ENCODE results near the gene NCKAP5.
"Not testable (repeated sequence)": the region's sequence is repeated elsewhere in the genome, so short reads cannot be mapped to it uniquely, and the experiment has no call there.

Gene NCKAP5

DNA sequence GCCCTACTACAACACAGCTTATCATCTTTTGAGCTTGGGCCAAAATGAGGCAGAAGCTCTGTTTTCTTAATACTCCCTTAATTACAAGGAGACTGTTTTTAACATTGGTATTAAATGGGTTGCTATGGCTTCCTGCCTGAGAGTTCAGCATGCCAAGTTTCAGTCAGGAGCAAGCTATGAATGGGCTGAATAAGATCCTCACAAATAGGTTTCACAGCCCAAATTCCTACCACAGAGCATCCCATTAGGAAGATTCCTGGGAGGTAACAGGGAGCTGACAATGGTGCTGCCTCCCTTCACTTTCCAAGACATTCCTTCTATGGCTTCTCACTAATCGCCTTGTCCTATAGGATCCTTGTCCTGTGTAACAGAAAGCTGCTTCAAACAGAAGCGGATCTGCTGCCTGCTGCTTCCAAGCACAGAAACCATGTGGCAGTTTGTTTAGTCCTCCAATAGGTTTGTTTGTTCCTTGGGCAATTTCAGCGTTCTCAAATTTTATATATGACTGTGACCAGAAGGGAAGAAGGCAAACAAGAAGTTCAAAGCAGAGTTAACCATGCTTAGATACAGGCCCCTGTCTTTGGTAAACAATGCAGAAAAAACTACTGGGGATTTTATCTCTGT, 70.9 kb downstream of the NCKAP5 start:
- no peak for DNase-seq (ENCODE audit: low read depth in 3 of 3)

DNA sequence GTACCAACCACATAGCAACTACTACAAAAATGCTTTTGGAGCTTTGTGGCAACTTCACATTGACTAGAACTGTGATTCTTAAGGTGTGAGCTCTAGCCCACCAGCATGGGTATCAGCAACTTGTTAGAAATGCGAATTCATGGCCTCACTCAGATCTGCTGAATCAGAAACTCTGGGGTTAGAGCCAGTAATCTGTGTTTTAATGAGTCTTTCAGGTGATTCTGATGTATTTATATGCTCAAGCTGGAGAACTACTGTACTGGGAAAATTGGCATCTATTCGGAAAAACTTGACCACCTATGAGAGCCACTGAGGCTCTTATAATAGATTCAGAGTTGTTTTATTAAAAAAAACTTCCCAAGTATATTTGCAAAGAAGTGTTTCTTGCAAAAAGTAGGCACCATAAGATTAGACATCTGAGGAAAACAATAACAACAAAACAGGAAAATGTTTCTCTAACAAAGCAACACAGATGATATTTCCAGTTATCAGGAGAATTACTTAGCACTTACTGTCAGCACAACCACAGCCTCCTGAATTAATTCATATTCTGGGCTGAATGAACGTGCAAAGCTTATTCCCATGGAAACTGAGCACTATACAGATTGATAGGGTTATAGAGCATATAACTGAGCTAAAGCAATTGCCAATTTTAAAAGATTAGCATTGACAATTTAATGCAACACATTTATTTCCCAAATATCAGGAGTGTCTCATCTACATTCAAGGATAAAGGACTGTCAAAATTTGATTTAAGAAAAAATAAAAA, 71.6 kb downstream of the NCKAP5 start:
- DNase-seq (ENCODE audit: low read depth in 3 of 3) = no peak

DNA sequence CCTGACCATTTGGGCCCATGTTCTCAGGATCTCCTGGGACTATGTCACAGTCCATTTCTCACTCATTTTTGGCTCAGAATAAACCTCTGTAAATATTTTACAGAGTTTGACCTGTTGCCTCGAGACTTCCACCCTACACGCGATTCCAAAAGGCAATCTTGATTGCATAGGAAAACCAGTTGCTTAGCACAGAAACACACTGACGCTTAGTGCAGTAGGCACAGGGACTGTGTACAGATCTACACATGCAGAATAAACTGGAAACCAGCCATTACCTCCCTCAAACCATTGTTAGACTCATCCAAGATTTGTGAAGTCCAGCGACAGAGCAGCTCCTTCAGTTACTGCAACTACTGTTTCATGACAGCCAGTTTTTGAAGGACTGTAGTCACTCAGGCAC, 73.0 kb downstream of the NCKAP5 start:
- DNase-seq (ENCODE audit: low read depth in 3 of 3) = no peak

DNA sequence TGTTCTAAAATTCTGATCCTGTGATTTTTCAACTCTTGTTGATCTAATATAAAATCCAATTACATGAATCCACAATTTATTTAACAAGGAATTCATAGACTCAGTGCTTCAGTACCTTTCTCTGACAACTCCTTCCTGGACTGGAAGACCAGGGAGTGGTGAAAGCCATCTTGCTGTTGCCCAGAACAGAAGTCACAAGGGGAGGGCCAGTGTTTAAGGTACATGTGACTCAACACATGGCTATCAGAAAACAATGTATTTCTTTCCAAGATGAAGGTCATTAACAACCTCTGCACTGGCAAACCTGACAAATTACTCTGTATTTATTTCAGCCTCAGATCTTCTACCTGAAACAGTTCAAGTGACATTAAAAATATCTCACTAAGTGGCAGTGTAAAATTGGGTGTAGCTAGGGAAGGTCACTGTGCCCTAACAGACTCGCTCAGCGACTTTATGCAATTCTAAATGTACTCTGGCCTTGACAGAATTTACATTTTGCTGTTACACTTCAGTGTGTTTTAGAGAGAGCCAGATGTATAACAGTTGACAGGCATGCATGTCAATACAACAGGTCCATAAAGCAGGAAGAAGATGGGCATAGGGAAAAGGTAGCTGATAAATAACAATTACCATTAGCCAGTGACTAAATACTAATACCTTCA, 75.4 kb downstream of the NCKAP5 start:
- DNase-seq (ENCODE audit: low read depth in 3 of 3) = no peak

DNA sequence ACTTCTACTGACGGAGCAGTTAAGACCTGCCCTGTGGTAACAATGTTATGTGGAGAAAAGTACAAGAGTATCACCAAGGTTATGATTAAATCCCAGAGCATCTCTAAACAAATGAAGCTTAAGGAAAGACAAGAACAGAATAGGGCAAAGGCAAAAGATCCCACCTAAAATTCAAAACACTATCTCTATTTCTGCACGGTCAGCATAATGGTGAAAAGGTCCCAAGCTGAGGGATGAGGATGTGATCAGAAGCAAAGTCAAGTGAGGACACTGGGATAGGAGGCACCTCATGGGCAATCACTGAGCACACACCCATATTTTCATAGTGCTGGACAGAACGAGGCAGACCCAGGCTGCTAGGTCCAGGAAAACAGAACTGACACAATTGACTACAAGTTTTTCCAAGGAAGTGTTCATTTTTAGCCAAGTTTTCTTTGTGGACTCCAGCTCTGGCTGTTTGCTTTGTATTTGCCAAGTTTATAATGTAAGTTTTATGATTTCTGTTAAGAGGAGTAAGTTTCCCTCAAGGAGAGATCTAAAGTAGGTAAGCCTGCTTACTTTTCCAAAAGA, 77.8 kb downstream of the NCKAP5 start:
- DNase-seq (ENCODE audit: low read depth in 3 of 3) = no peak

DNA sequence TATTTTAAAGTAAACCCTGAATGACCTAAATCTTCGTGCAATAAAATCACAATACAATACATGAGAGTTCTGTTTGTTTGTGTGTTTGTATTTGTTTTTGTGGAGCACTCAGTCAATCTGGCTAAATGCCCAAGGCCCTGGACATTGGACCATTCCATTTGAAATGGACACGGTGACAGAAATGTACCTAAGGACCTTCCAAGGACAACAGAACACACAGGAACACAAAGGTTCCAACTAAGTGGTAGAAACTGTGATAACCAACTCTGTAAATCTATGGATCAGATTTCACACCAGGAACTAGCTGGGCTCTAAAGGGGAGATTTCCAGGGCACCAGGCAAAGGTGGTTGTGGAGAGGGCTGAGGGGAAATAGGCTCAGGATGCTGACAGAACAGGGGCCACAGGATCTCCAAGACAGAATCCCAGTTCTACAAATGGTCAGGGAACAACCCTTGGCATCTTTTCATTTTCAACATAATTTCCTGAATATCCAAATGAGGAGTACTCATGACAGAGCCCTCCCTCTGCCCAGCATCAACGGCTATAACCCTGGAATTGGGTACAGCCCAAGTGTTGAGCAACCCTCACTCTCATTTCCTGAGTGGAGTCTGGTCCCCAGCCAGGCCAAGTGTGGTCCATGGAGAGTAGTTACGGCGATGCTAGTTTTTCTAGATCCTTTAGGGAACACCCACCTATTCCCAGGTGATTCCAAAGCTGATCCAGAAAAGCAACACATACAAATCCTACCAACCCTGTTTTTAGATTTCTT, 78.4 kb downstream of the NCKAP5 start:
- DNase-seq (ENCODE audit: low read depth in 3 of 3) = no peak

DNA sequence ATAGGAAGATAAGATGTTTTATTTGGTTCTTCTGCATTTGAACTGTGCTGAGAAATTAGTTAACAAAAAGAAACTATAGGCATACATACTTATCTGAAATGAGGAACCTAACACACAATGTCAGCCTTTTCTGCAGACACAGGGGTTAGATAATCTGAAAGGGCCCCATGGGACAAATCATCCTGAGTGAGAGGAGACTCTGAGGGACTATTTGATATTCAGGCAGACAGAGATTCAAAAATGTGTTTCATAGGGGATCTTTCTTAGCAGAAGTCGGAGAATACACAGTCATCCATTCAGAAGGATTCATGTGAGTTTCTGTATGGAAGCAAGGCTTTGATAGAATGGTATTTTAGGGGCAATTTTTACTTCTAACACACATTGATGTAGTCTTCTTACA, 79.1 kb downstream of the NCKAP5 start:
- DNase-seq (ENCODE audit: low read depth in 3 of 3) = no peak

DNA sequence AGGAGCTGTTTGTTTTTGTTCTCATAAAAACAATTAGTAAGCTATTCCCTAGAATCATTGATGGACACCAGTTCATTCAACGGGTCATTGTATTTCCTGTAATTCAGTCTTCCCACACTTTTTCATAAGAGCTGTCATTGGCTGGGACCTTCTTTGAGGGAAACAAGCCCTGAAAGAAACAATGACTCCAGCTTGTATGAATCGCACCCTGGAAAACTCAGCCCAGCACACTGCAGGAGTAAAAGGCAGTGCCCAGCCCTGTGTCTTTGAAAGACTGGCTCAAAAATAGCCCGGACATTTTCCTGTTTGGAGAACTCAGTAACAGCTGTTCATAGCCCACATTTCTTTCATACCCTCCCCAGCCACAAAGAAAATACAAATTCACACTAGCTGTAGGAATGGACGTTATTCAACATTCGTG, 81.5 kb downstream of the NCKAP5 start:
- no peak for DNase-seq (ENCODE audit: low read depth in 3 of 3)

DNA sequence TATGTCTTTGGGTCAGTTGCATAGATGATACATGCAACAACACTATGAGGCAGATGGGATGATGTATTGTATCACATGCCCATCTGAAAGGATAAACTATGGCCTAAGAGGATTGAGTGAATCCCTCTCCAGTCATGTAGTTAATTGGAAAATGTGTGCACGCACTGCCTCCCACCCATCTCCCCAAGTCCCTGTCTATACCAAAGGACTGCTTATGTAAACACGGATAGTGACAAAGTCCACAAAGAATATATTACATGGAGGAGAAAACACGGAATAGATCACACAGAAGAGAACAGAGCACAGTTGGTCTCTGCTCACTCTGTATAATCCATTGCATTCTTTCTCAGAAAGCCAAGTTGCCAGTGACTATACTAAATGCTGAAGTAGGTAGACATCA, 82.4 kb downstream of the NCKAP5 start:
- DNase-seq (ENCODE audit: low read depth in 3 of 3) = no peak

DNA sequence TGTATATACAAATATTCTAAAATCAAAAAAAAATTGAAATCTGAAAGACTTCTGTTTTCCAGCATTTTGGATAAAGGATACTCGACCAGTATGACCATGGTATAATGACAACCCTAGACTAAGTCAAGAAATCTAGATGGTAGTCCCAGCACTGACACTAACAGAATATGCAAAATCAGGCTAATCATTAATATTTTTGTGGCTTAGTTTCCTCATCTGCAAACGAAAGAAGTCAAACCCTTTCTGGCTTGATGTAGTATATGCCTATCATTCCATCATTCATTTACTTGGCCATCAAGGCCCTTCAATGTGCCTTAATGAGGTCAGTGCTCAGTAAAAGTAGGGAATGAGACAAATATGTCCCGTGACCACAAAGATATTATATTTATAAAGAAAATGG, 83.5 kb downstream of the NCKAP5 start:
- DNase-seq (ENCODE audit: low read depth in 3 of 3) = no peak

DNA sequence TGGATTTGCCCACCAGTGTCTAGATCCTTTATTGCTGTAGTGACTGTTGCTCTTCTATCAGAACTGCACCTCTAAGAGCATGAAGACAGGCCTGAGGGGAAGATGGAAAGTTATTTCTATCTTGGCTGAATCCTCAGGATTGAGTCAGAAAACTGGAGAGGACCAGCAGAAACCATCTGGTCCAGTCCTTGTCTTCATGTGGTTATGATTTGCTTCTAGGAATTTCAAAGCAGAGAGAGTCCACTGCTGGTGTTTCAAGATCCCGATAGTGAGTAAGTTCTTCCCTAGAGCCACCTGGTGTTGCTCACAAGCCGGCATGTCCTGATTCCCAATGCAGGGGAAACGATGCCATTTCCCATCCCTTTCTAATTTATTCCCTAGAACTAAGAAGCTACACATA, 84.2 kb downstream of the NCKAP5 start:
- DNase-seq (ENCODE audit: low read depth in 3 of 3) = no peak

DNA sequence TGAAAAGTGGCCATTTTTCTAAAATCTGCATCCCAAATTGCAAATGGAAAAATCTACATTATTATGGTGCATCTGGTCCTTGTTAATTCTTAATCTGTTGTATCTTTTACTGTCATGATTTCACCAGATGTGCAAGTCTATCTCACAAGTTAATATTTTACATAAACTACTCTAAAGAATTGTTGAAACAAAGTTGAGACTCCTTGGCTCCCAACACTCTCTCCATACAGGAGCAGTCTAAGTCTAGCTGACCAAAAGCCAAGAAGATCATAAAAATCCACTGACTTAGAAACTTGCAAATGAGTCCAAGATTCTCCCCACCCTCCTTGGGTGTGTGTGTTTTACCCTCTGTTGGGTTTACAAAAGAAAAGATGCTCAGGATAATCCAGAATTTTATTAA, 85.1 kb downstream of the NCKAP5 start:
- no peak for DNase-seq (ENCODE audit: low read depth in 3 of 3)

DNA sequence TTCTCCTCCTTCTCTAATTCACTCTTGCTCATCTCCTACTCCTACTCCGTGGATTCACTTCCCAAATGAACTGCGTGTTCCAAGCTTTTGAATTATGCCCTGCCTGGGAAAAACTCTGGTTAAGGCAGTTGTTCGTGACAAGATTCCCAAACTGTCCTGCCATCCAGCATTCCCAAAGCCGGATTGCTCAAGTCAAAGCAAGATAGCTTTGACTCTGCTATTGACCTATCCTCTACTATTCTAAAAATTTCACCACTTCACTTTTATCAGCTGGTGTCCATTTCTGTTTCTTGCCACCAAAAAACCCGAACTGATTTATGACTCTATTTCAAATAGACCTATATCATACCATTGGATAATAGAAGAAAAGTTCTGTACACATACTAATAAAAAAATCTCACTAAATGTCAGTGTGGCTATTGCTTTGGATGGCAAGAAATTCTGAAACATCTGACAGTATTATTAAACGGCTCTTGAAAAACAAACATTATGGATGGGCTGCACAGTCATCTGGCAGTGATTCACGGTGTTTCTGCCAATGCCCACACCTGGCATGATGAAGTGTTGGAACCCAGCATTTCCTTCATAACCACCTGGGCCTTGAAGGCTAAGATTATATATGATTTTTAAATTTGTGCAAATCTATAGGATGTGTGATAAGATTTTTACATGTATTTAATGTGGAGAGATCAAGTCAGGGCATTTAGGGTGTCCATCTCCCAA, 87.4 kb downstream of the NCKAP5 start:
- no peak for DNase-seq (ENCODE audit: low read depth in 3 of 3)

DNA sequence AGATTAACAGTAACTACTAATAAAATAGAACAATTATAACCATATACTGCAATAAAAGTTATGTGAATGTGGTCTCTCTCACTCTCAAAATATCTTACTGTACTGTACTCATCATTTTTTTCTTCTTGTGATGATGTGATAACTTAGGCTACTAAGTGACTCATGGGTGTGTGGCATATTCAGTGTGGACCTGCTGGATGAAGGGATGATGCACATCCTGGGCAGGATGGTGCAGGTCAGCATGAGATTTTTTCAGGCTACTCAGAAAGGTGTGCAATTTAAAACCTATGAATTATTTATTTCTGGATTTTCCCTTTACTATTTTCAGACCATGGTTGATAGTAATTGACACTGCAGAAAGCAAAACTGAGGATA, 90.7 kb downstream of the NCKAP5 start:
- no peak for DNase-seq (ENCODE audit: low read depth in 3 of 3)

DNA sequence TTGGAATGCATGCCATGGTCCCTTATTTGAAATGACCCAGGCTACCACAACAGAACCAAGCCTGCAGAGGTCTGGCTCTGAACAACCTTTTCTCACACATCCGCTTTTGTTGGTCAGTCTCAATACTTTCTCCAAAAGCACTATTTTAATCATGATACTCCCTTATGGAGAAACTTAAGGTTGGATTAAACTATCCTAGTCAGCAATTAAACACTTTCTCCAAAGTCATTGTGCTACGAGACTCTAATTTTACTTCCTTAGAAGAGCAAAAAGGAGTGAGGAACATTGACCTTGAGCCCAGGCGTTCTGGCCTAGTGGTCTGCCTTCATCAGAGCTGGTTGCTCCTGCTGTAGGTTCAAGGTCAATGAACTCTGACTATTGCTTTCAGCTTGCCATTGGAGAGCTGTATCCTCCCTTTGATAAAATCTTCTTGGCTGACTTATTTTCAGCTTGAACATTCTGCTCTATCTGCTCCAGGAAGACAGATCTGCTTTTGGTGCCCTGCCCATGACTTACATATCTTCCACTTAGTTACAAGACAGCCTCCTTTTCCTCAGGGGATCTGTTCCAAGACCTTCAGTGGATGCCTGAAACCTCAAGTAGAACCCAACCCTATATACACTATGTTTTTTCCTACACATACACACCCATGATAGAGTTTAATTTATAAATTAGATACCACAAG, 91.2 kb downstream of the NCKAP5 start:
- DNase-seq (ENCODE audit: low read depth in 3 of 3) = no peak

DNA sequence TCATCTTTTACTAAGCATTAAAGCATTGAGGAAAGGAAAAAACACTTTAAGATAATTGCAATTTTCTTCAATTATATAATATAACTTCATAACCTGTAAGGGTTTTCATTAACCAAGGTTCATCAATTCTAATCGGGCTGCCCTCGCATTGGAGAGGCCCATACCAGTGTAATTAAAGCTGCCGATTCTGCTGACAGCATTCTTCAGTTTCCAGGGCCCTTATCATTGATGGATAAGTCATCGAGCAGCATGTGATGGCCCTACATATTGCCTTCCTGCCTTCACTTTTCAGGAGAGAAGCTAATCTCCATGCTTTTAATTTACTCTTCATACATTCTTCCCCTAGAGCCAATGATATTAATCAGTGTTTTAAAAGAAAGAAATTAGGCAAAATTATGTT, 92.0 kb downstream of the NCKAP5 start:
- DNase-seq (ENCODE audit: low read depth in 3 of 3) = no peak

DNA sequence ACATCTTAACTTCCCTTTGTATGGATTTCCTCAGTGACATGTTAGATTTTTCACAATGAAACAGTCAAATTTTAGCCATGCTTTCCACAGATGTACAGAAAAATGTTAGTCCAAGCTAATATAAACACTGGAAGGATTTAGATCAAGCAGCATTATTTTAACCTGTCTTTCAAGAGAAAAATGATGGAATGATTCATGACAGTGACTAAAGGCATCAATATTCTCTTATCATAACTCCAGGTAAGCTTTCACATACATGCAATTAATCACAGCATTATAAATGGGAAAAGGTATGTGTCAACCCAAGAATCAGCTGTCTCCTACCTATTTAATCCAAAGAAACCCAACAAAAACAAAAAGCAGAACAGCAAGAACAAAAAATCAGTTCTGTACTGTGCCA, 92.7 kb downstream of the NCKAP5 start:
- DNase-seq (ENCODE audit: low read depth in 3 of 3) = no peak

DNA sequence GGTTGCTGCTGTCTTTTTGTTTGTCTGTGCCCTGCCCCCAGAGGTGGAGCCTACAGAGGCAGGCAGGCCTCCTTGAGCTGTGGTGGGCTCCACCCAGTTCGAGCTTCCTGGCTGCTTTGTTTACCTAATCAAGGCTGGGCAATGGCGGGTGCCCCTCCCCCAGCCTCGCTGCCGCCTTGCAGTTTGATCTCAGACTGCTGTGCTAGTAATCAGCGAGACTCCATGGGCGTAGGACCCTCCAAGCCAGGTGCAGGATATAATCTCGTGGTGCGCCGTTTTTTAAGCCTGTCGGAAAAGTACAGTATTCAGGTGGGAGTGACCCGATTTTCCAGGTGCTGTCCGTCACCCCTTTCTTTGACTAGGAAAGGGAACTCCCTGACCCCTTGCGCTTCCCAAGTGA, 97.8 kb downstream of the NCKAP5 start:
- not testable (repeated sequence) for DNase-seq (ENCODE audit: low read depth in 3 of 3)

DNA sequence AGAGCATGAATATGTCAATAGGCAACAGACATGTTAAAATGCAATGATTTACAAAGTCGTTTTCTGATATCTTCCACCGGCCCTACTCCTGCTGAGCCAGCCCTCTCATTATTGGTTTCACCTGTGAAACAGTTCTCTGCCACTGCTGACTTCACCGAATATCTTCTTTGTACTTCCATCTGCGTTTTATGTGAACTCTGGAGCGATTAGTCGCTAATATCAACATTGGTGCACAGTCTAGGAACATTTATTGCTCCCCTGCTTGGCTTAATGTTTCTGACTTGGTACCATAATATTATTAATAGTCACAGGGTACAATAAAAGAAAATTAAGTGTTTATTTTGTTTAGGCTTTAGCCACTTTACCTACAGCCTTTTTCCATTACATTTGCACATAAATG, 105.5 kb downstream of the NCKAP5 start:
- no peak for DNase-seq (ENCODE audit: low read depth in 3 of 3)

DNA sequence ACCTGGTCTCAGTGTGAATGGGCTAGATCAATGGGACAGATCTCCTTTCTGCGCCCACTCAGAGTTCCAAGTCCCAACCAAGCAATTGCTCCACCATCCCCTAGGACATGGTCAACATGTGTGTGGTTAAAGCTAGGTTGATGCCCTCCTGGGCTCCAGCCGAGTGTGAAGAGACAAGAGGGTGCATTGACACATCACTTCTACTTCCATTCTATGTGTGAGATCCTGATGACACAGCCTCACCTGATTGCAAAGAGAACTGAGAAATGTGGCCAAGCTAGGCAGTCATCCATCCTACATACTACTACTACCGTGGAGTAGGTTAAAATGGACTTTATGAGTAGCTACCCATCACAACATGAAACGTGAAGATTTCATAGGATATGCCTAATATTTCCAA, 106.8 kb downstream of the NCKAP5 start:
- DNase-seq (ENCODE audit: low read depth in 3 of 3) = no peak

DNA sequence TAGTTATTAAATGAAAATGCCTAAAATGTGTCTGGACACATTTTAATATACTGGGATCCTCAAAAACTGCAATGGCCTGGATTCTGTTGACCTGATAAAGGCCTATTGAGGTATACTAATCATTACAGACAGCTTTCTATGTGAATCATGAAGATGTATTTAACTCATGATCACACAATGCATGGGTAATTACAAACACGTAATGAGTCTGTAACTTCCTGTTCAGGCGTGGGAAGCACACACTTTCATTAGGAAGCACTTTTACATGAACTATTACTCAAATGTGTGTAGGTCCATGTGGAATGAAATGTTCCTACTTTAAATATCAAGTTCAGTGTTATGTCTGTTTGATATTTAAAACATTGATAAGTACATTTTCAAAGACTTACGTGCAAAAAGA, 108.7 kb downstream of the NCKAP5 start:
- no peak for DNase-seq (ENCODE audit: low read depth in 3 of 3)
